ENCODE data around the gene ANGPTL7. TPM values are rescaled to one million over a fixed set of nuclear protein-coding genes. Genes with fewer than 3 reads are reported as not detected.

The ANGPTL7 gene
- total RNA-seq, 4 donors from 2014 or later: 0.55 to 1.00 (median 0.79) TPM; not detected in 1

DNA sequence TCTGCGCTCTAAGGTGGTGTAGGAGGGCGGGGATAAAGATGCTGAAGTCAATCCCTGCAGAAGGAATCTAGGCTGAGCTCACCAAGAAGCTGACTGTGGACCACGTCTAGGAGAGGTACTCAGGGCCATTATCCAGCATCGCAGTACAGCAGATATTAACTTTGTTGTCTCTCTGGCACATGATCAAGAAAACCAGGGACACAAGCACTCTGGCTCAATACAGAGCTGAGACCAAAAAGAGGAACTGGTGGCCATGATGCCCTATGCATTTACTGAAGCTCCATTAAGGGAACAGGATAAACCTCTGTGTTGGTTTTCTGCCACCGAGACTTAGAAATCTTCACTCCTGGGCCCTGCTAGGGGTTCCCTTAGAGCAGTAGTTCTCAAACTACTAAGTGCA lies 38.0 kb upstream of the ANGPTL7 start:
- intact Hi-C loops (cut with DNase I; ENCODE audit: low total_unique reads): no loop called here
- H3K27me3 ChIP-seq: no peaks in the 10 kb centered on the region
- H3K27ac ChIP-seq: no peak overlapping the region
- TF ChIP-seq POLR2AphosphoS5 (IDR thresholded peaks at IDR 0.05) (no peak), EP300 (IDR thresholded peaks at IDR 0.05; ENCODE audit: low read depth) (no peak), POLR2A (IDR thresholded peaks at IDR 0.05) (no peak)
- TF ChIP-seq, protein P1, sequence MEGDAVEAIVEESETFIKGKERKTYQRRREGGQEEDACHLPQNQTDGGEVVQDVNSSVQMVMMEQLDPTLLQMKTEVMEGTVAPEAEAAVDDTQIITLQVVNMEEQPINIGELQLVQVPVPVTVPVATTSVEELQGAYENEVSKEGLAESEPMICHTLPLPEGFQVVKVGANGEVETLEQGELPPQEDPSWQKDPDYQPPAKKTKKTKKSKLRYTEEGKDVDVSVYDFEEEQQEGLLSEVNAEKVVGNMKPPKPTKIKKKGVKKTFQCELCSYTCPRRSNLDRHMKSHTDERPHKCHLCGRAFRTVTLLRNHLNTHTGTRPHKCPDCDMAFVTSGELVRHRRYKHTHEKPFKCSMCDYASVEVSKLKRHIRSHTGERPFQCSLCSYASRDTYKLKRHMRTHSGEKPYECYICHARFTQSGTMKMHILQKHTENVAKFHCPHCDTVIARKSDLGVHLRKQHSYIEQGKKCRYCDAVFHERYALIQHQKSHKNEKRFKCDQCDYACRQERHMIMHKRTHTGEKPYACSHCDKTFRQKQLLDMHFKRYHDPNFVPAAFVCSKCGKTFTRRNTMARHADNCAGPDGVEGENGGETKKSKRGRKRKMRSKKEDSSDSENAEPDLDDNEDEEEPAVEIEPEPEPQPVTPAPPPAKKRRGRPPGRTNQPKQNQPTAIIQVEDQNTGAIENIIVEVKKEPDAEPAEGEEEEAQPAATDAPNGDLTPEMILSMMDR (IDR thresholded peaks at IDR 0.05): no peak
- no peaks in the 10 kb centered on the region for H3K9me3 ChIP-seq
- DNase-seq: no peak
- in situ Hi-C loops (cut with MboI; ENCODE audit: low pct_ligation_motif_present in 1 of 4, low pct_unique_long_range_greater_than_20kb in 1 of 4, low sequenced_read_pairs in 3 of 4): no loop called here
- H3K36me3 ChIP-seq: peaks cover 0 to 45% (median 20%) of the 10 kb centered on the region in 4 donors
- no peak overlapping the region for H3K4me3 ChIP-seq
- no peaks in the 10 kb centered on the region for H3K4me1 ChIP-seq
- 95 to 100% methylated on average over 1 to 5 of the region's 5 CpGs for WGBS, 2 donors (ENCODE audit: low coverage in 1 of 2)

DNA sequence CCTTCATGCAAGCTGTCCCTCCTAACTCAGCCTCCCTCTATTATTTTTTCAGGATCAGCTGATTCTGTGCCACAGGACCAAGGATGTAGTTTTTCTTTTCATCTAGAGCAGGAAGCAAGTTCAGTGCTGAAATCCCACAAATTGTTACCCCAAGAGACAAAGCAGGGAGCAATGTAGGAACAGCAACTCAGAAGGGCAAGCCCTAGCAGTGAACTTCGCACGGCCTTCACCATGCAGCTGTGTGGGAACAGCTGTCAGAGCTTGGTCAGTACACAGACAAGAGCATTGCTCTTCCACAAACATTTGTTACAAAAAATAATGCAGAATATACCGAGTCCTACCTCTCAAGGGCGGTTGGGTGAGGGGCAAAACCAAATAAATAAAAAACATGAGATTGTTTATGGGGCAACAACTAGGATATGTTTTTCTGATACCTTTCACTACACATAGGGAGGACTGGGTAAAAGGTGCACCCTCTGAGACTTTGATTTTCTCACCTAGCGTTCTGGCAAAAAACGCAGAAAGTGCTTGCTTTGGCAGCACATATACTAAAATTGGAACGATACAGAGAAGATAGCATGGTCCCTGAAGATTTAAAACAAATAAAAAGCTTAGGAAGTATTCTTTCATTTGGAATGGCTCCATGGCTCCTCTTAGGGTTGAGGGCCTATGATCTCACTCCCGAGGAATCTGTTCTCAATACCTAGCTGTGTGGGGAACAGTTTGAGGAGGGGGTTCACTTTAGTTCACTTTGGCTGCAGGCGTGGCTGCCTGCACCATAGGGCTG lies 37.1 kb upstream of the ANGPTL7 start:
- Histone ChIP-seq H3K36me3 (peaks cover 0 to 47% (median 20%) of the 10 kb centered on the region in 4 donors), H3K4me3 (no peak overlapping the region), H3K27ac (no peak overlapping the region), H3K9me3 (no peaks in the 10 kb centered on the region), H3K4me1 (no peaks in the 10 kb centered on the region), H3K27me3 (no peaks in the 10 kb centered on the region)
- WGBS, 2 donors (ENCODE audit: low coverage in 1 of 2): 91 to 95% methylated on average over 4 to 9 of the region's 9 CpGs
- intact Hi-C loops (cut with DNase I; ENCODE audit: low total_unique reads) (no loop called here), in situ Hi-C loops (cut with MboI; ENCODE audit: low pct_ligation_motif_present in 1 of 4, low pct_unique_long_range_greater_than_20kb in 1 of 4, low sequenced_read_pairs in 3 of 4) (no loop called here)
- DNase-seq: no peak
- TF ChIP-seq EP300 (IDR thresholded peaks at IDR 0.05; ENCODE audit: low read depth) (no peak), POLR2AphosphoS5 (IDR thresholded peaks at IDR 0.05) (no peak), POLR2A (IDR thresholded peaks at IDR 0.05) (no peak)
- TF ChIP-seq, protein P1 (IDR thresholded peaks at IDR 0.05): no peak

DNA sequence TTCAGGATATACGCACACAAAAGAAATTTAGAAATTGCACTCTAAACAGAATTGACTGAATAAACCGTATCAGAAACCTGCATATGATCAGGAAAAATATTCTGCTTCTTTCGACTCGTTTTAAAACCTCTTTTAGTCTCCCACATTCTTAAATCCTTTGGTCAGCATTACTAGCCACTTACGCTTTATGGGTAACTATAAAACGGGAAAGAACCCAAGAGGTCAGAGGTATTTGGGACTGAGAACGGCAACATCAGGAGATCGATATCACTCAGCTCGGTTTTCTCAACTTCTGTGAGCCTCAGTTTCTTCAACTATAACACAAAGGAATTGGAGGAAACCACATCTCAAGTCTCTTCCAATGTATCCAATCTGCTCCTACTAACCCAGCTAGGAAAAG lies 36.4 kb upstream of the ANGPTL7 start:
- Histone ChIP-seq H3K4me1 (no peaks in the 10 kb centered on the region), H3K27ac (no peak overlapping the region), H3K36me3 (peaks cover 0 to 40% (median 18%) of the 10 kb centered on the region in 4 donors), H3K9me3 (no peaks in the 10 kb centered on the region), H3K4me3 (no peak overlapping the region), H3K27me3 (no peaks in the 10 kb centered on the region)
- in situ Hi-C loops (cut with MboI; ENCODE audit: low pct_ligation_motif_present in 1 of 4, low pct_unique_long_range_greater_than_20kb in 1 of 4, low sequenced_read_pairs in 3 of 4): no loop called here
- no peak for DNase-seq
- WGBS, 2 donors (ENCODE audit: low coverage in 1 of 2): 91 to 94% methylated on average over 9 of the region's 9 CpGs
- intact Hi-C loops (cut with DNase I; ENCODE audit: low total_unique reads): no loop called here
- TF ChIP-seq, protein P1 (IDR thresholded peaks at IDR 0.05): no peak
- TF ChIP-seq POLR2AphosphoS5 (IDR thresholded peaks at IDR 0.05) (no peak), EP300 (IDR thresholded peaks at IDR 0.05; ENCODE audit: low read depth) (no peak), POLR2A (IDR thresholded peaks at IDR 0.05) (no peak)

DNA sequence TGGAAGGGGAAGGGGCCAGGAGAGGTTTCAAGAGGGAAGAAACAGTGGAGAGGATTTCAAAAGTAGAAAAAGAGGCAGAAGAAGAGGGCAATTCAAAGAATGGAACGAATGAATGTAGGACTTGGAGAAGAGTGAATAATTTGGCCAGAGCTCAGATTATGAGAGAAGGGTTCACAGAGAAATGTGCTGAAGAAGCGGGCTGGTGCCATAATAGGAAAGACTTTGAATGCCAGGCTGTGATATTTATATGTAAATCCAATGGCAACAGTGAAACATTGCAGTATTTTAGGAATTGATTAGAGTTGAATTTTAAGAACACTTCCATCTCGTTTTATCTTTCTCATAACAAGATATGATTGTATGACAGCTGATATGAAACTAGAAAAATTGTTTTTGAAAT lies 36.0 kb upstream of the ANGPTL7 start:
- TF ChIP-seq, protein P1 (IDR thresholded peaks at IDR 0.05): no peak
- TF ChIP-seq EP300 (IDR thresholded peaks at IDR 0.05; ENCODE audit: low read depth) (no peak), POLR2A (IDR thresholded peaks at IDR 0.05) (no peak), POLR2AphosphoS5 (IDR thresholded peaks at IDR 0.05) (no peak)
- DNase-seq: no peak
- in situ Hi-C loops (cut with MboI; ENCODE audit: low pct_ligation_motif_present in 1 of 4, low pct_unique_long_range_greater_than_20kb in 1 of 4, low sequenced_read_pairs in 3 of 4): no loop called here
- no peaks in the 10 kb centered on the region for H3K9me3 ChIP-seq
- no peak overlapping the region for H3K27ac ChIP-seq
- no peaks in the 10 kb centered on the region for H3K27me3 ChIP-seq
- H3K4me1 ChIP-seq: peaks cover 0 to 2% (median 0%) of the 10 kb centered on the region in 4 donors
- H3K4me3 ChIP-seq: no peak overlapping the region
- intact Hi-C loops (cut with DNase I; ENCODE audit: low total_unique reads): no loop called here
- 72 to 88% methylated on average over 3 of the region's 3 CpGs for WGBS, 2 donors (ENCODE audit: low coverage in 1 of 2)
- H3K36me3 ChIP-seq: peaks cover 0 to 36% (median 18%) of the 10 kb centered on the region in 4 donors

Measured in transverse colon (tissue), 4 donors.